GM04504 (cell line): ENCODE measurements around the gene UBAP2L.
"Not testable (repeated sequence)": the region's sequence is repeated elsewhere in the genome, so short reads cannot be mapped to it uniquely, and the experiment has no call there.

Experiments used
- DNase-seq: peaks from one replicate; pipeline ENCODE4 v3.0.0-alpha.2; 2012; ENCODE audit warnings: low read depth

The UBAP2L gene

GRCh38 chr1:154256686-154257085 is 35.9 kb downstream of the UBAP2L start:
- no peak for DNase-seq

GRCh38 chr1:154258784-154259183 is 38.0 kb downstream of the UBAP2L start:
- no peak for DNase-seq

- no peak for DNase-seq
These were observed 39.4 kb downstream of the UBAP2L start for GRCh38 chr1:154260127-154260526.

GRCh38 chr1:154263465-154264332 is 42.9 kb downstream of the UBAP2L start:
- DNase-seq, result no peak

- no peak for DNase-seq
These were observed 43.7 kb downstream of the UBAP2L start for GRCh38 chr1:154264454-154264853.

GRCh38 chr1:154265586-154265985 is 44.8 kb downstream of the UBAP2L start:
- DNase-seq, result no peak

GRCh38 chr1:154270833-154271232 is 50.1 kb downstream of the UBAP2L start:
- DNase-seq, result no peak

- DNase-seq, result peak; percentile 93
These were observed 51.7 kb downstream of the UBAP2L start, which contains the start of gene HAX1 for GRCh38 chr1:154272217-154272998. TSS of gene HAX1 (plus strand) at chr1:154272629. CDS start at chr1:154272724, 95 bp downstream.

GRCh38 chr1:154272999-154273563 is 52.3 kb downstream of the UBAP2L start:
- DNase-seq, result no peak

- DNase-seq, result no peak
These were observed 56.0 kb downstream of the UBAP2L start for GRCh38 chr1:154276797-154277196.

- DNase-seq, result not testable (repeated sequence)
These were observed 66.8 kb downstream of the UBAP2L start for GRCh38 chr1:154287591-154287990.

- DNase-seq, result no peak
These were observed 67.9 kb downstream of the UBAP2L start for GRCh38 chr1:154288661-154289060.

GRCh38 chr1:154290921-154291320 is 70.2 kb downstream of the UBAP2L start:
- DNase-seq, result no peak

- DNase-seq, result no peak
These were observed 74.9 kb downstream of the UBAP2L start for GRCh38 chr1:154295408-154296235.

- no peak for DNase-seq
These were observed 80.8 kb downstream of the UBAP2L start for GRCh38 chr1:154301582-154301981.

- no peak for DNase-seq
These were observed 84.0 kb downstream of the UBAP2L start for GRCh38 chr1:154304664-154305337.

GRCh38 chr1:154306151-154306550 is 85.4 kb downstream of the UBAP2L start:
- DNase-seq, result peak; percentile 38

GRCh38 chr1:154307670-154308270 is 87.0 kb downstream of the UBAP2L start:
- DNase-seq, result not testable (repeated sequence)

GRCh38 chr1:154309136-154309535 is 88.4 kb downstream of the UBAP2L start:
- not testable (repeated sequence) for DNase-seq

GRCh38 chr1:154312229-154313065 is 91.7 kb downstream of the UBAP2L start:
- DNase-seq, result not testable (repeated sequence)
